Subcutaneous adipose tissue (tissue), 4 donors: ENCODE results near the gene ST8SIA4. TPM values are rescaled to one million over a fixed set of nuclear protein-coding genes. Genes with fewer than 3 reads are reported as not detected.

Experiments
- CTCF ChIP-seq: fragments of 450-650 bp; IDR thresholded peaks from one replicate; pipeline ENCODE4 v1.5.1; 2016; ENCODE audit warnings: low read depth, mild to moderate bottlenecking, control low read depth, antibody characterized with exemption, moderate library complexity
- total RNA-seq, 4 donors: library from RNA; depleted of rRNA; stranded (reverse); fragments of >200 nt; gene quantifications; one replicate each; pipeline ENCODE4 v1.1.0, GENCODE V29; 2016

ST8SIA4 gene
- total RNA-seq, 4 donors from 2014 or later = 5.5 to 20.1 (median 12.2) TPM

- TF ChIP-seq CTCF = no peak
These were observed 38.2 kb downstream of the ST8SIA4 start for GRCh38 chr5:100864931-100865330.

DNA sequence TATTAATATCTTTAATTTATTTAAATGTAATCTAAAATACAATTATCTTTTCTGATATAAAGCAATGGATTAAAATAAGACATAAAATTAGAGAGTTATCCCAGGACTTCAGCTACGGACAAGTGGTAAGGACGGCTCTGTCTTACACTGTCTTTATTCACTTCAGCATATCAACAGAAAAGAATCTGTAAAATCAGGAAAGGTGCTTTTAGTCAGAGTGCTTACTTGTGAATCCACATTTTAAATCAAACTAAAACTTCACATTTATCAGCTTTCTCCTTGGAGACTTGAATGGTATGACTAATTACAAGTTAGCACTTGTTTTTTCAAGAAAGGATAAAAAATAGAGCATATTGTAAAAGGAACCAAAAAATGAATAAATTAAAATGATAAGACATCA, 39.3 kb downstream of the ST8SIA4 start:
- no peak for TF ChIP-seq CTCF

DNA sequence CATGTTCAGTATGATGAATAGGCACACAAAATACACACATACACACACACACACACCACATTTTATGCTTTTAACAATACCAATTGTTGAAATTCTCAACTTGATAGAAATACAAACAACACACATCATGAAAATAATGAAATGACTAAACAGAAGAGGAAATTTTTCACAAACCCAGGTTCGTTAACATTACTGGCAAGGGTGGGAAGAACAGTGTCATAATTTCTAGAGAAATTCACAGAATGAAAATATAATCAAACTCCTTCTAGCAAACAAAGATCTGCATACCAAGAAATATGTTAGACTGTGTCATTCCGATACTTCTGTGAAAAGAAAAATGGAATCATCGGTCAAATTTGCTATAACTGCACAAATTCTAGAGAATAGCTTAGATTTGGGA, 41.9 kb downstream of the ST8SIA4 start:
- no peak for TF ChIP-seq CTCF

GRCh38 chr5:100860407-100860806, 42.7 kb downstream of the ST8SIA4 start:
- TF ChIP-seq CTCF = no peak

- TF ChIP-seq CTCF = no peak
These were observed 44.0 kb downstream of the ST8SIA4 start for GRCh38 chr5:100858987-100859545.

DNA sequence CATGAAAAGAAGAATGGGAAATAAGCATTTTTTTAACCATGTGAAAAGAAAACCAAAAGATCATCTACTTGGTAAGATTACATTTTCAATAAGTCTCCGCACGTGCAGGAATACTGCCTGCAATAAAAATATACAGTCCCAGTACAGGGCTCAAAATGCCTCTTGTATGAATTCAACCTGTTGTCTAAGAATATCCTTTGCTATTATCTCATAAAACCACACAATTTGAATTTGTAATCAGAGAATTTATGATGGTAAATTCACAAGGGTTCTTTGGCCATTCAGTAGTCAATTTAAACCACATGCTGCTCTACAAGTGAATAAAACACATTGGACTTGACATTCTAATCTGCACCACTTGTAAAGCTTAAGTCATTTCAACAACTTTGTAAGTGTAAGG, 46.6 kb downstream of the ST8SIA4 start:
- no peak for TF ChIP-seq CTCF

DNA sequence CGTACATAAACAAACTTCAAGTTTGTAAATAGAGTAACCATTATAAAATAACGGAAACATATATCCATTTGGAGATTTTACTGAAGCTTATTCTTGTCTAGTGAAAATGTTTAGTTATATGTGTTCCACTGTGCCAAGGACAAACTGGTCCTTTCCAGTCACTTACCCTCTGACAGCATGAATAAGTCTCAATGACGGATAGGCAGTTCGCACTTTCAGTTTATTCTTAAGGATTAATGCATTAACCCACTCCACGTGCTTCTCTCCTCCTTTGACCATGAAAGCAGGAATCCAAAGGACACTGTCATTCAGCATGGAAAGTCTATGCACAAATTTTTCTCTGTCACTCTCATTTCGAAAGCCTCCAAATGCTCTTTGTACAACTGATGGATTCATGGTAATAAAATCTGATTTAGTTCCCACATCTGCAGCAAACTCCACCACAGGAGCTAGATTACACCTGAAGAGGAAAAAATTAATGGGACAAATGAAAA, 47.1 kb downstream of the ST8SIA4 start:
- TF ChIP-seq CTCF = no peak
